NOMO-1 (cell line): ENCODE data around the gene MBD5.

Experiments used
- DNase-seq, 2 experiments: peaks; one replicate each; lab custom pipeline; 2025; ENCODE audit not compliant: unreplicated experiment in 2 of 2; lab: John Stamatoyannopoulos, UW

The MBD5 gene

DNA sequence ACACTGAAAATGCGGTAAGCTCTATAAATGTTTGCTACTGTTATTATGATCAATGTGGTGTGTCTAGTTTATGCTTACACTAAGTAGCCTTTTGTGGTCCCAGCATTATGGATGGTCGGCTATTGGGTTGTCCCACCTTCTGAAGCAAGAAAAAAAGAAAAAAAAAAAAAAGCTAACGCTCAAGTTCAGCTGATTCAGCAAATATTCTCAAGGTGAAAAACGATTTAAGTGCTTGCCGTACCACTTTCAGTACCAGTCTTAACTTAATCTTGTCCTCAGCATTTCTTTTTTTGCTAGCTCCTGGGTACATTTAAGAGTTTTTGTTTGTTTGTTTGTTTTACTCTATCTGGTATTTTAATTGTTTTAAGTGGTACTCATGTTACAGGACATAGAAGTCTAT lies 87.5 kb downstream of the MBD5 start:
- no peak for DNase-seq

- DNase-seq: no peak
Measured at GRCh38 chr2:148110184-148110583, 89.3 kb downstream of the MBD5 start.

DNA sequence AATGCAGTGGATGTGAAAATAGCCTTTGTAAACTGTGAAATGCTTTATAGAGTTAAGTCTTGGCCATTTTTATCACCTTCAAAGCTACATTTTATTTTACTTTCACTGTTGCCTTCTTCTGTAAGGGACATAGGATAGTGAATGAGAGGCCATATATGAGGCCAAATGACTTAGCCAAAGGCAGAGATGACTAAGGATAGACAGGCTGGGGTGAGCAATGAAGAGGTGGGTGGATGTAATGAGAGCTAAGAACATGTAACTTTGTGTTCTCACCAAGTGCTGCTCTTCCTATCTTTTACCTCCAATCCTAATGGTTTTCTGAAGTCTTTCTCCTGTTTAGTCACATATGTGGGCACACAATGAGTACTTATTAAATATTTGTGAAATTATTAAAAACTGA lies 101.9 kb downstream of the MBD5 start:
- no peak for DNase-seq

GRCh38 chr2:148124271-148124670 lies 103.4 kb downstream of the MBD5 start:
- no peak for DNase-seq

DNA sequence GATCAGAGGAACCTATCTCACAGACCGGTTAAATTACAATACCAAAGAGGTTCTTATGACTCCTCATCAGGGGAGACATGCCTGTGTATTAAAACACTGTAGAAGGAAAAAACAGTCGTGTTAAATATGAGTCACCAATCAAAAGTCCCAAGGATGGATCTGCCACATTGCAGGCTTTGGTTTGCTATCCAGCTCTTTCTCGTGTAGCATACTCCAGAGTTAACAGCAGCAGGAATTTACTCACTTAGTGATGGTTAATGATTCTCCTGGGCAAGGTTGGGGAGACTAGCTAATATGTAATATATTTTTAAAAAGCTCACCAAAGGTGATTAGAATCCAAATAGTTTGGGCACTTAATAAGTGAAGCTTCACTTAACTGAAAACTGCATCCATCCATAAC lies 109.7 kb downstream of the MBD5 start:
- DNase-seq: no peak

- no peak for DNase-seq
Measured at GRCh38 chr2:148132412-148132811, 111.5 kb downstream of the MBD5 start.

DNA sequence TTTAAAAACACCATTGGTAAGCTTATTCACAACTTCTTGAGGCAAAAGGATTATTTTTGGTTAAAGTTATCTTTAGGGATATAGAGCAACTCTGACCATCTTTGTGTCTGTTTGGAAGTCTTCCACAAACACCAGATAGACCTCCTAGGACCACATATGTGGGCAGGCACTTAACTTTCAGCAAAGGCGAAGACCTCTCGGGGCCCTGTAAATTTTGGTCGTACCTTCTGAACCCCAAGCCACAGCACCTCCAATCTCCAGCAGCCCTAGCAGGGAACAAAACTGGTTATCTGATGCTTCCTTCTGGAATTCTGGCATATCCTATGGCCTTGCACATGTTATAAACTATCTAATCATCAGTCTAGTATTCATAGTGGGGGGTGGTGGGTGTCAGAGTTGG lies 114.8 kb downstream of the MBD5 start:
- DNase-seq: no peak

DNA sequence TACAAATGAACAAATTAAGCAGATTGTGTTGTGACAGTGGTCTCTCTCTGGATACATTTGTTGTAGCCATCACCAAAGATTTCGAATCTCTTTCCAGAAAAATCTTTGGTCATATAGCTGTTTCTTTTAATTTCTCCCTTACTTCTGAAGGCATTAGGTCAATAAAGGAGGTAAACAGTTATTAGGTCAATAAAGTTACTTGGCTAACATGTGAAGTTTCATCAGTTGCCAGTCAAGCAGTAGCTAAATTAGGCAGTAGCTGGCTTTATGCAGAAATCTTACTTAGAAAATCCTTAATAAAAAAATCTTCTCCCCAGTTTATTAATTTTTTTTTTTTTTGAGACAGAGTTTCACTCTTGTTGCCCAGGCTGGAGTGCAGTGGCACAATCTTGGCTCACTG lies 115.5 kb downstream of the MBD5 start:
- DNase-seq: no peak

GRCh38 chr2:148161909-148162435 lies 141.1 kb downstream of the MBD5 start:
- no peak for DNase-seq

- DNase-seq: no peak
Measured at GRCh38 chr2:148162871-148163270, 142.0 kb downstream of the MBD5 start.

DNA sequence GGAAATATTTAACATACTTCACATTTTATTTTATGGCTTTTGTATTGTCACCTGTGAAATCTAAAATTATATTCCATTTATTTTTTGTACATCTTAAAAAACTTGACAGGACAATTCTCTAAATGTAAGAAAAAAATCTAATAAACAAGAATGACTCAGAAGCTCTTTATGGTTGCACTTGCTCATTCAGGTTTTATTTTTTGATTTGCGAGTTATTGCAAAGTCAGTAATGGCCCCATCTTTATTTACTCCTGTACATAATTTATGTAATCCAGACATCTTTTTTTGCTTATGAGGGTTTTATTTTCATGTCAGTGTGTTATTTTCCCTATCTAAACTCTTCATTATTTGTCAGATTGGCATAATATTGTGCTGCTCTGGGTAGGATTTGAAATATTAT lies 145.1 kb downstream of the MBD5 start:
- no peak for DNase-seq

- no peak for DNase-seq
Measured at GRCh38 chr2:148167241-148167766, 146.4 kb downstream of the MBD5 start.

- DNase-seq: no peak
Measured at GRCh38 chr2:148167855-148168254, 147.0 kb downstream of the MBD5 start.

DNA sequence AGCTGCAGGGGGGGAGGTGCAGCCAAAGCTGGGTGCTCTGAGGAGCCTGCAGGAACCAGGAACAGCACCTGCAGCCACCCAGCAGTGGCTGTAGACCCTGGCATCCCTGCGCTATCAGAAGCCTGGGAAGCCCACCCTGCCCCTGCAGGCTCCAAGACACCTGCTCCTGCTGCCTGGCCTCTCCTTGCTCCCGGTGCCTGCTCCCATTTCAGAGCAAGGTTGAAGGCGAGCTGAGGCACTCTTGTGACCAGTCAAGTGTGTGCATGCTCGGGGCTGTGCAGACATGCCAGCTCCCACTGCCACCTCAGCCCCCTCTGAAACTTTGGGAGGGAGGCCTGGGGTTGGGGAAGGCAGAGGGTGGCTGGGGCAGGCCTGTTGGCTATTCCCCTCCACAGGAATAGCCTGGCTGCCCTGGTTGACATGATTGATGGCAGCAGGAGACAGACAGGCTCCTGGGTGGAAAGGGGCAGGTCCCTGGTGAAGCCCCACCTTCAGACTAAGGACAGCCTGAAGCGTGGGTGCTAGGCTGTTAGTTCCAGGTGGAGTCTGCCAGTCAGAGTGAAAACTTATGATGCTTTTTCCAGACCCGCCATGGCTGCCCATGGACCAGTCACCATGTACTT lies 151.4 kb downstream of the MBD5 start:
- DNase-seq: no peak

DNA sequence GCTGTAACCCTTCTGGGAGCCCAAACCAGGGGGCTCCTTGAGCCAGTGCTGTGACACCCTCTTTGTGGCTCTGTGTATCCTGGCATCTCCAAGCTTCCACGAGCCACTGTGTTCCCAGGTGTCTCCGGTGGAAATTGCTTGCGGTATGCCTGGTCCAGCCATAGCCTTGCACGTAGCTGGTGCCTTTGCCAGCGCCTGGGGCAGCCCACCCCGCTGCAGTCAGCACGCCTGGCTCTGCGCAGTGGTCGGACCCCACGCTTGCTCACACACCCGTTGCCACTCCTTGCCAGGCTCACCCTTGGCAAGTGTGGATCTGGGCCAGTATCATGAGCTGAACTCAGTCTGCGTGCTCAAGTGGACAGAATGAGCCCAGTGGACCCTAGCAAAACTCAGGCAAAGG lies 152.3 kb downstream of the MBD5 start:
- DNase-seq: no peak

DNA sequence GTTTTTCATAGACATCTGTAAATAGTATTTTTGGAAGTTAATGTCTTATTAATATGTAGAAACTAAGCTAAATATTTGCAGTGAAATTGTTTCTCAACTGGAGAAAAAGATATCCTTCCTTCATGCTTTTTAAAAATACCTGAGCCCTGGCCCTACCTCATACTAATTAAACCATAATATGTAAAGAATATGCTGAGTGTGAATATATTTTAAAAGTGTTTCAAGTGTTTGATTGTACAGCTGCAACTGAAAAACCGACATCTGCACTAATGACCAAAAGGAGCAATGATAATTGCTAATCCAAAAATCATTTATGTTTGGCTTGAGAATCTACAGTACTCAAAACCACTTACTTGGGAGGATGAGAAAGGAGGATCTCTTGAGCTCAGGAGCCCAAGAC lies 156.7 kb downstream of the MBD5 start:
- no peak for DNase-seq

- no peak for DNase-seq
Measured at GRCh38 chr2:148179724-148180123, 158.8 kb downstream of the MBD5 start.

- DNase-seq: no peak
Measured at GRCh38 chr2:148184976-148185375, 164.1 kb downstream of the MBD5 start.

- no peak for DNase-seq
Measured at GRCh38 chr2:148194882-148195281, 174.0 kb downstream of the MBD5 start.

GRCh38 chr2:148201075-148202004 lies 180.4 kb downstream of the MBD5 start:
- no peak for DNase-seq

DNA sequence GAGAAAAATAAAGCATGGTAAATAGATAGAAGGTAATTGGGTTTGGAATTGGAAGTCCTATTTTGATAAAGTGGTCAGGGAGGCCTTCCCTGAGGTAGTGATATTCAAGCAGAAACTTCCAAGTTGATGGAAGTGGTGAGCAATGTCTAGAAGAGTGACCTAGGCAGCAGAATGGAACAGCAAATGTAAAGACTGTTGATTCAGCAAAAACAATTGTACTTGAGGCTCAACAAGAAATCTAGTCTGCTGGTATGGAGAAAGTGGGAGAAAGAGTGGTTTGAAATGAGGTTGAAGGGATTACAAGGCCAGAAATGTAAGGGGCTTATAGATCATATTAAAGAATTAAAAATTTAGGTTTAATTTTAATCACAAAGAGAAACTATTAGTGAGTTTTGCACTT lies 181.3 kb downstream of the MBD5 start:
- DNase-seq: no peak

DNA sequence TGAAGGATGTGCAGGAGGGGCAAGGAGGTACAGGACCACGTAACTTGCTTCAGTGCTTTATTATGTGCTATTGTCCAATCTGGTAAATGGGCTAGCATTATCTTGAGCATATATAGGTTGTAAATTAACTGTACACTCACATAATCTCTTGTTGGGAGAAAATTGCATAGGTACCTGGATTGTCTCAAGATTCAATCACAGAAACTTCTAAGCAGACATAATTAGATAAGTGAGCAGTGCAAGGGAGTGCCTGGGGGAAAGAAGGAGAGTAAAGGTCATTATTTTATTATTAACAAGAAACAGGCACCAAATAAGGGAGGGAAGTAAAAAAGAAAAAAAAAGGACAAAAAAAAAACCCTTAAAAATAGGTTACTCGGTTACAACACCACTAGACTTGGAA lies 186.2 kb downstream of the MBD5 start:
- DNase-seq: no peak
